Astrocyte (in vitro differentiated cells and primary cell): ENCODE measurements around the gene APOA5. TPM values are rescaled to one million over a fixed set of nuclear protein-coding genes. Genes with fewer than 3 reads are reported as not detected.

Source experiments
- DNase-seq: peaks from one replicate; pipeline ENCODE4 v3.0.0-alpha.2; 2010; ENCODE audit warnings: low read depth
- FAIRE-seq: peaks from 2 replicates; lab custom pipeline; 2011; peaks lifted over from hg19 to GRCh38; lab: Jason Lieb, UNC
- H2AFZ ChIP-seq: 2 replicates; pipeline ENCODE4 v1.6.0; 2012; ENCODE audit warnings: low read depth, low read length, inconsistent platforms
- H3K27ac ChIP-seq: 2 replicates; pipeline ENCODE4 v1.5.1; 2011; ENCODE audit warnings: low read depth, low read length, inconsistent platforms
- H3K27me3 ChIP-seq: 2 replicates; pipeline ENCODE4 v1.6.0; 2011; ENCODE audit warnings: low read length, inconsistent platforms; ENCODE audit not compliant: insufficient read depth
- H3K36me3 ChIP-seq: 2 replicates; pipeline ENCODE4 v1.5.1; 2011; ENCODE audit warnings: low read length, inconsistent platforms; ENCODE audit not compliant: insufficient read depth
- H3K4me1 ChIP-seq: 2 replicates; pipeline ENCODE4 v1.5.1; 2011; ENCODE audit warnings: low read length, inconsistent platforms; ENCODE audit not compliant: insufficient read depth
- H3K4me2 ChIP-seq: 2 replicates; pipeline ENCODE4 v1.6.0; 2012; ENCODE audit warnings: low read length, inconsistent platforms
- H3K4me3 ChIP-seq: 2 replicates; pipeline ENCODE4 v1.5.1; 2011; ENCODE audit warnings: low read depth, mild to moderate bottlenecking, low read length, inconsistent platforms; ENCODE audit not compliant: insufficient read depth
- H3K79me2 ChIP-seq: 2 replicates; pipeline ENCODE4 v1.6.0; 2012; ENCODE audit warnings: mild to moderate bottlenecking, low read length, inconsistent platforms; ENCODE audit not compliant: insufficient read depth
- H3K9ac ChIP-seq: 2 replicates; pipeline ENCODE4 v1.6.0; 2012; ENCODE audit warnings: mild to moderate bottlenecking, low read length, inconsistent platforms
- H3K9me3 ChIP-seq: 2 replicates; pipeline ENCODE4 v1.5.1; 2012; ENCODE audit warnings: low read depth, mild to moderate bottlenecking, low read length, inconsistent platforms; ENCODE audit not compliant: insufficient read depth
- H4K20me1 ChIP-seq: 2 replicates; pipeline ENCODE4 v1.6.0; 2012; ENCODE audit warnings: low read length, inconsistent platforms; ENCODE audit not compliant: insufficient read depth
- H3K27ac Mint-ChIP-seq: one replicate; pipeline ENCODE4 v1.8.0; 2021; ENCODE audit warnings: mild to moderate bottlenecking, mixed read lengths; ENCODE audit not compliant: unreplicated experiment
- H3K27me3 Mint-ChIP-seq: one replicate; pipeline ENCODE4 v1.8.0; 2021; ENCODE audit warnings: low read depth, mixed read lengths; ENCODE audit not compliant: unreplicated experiment
- H3K36me3 Mint-ChIP-seq: one replicate; pipeline ENCODE4 v1.8.0; 2021; ENCODE audit warnings: low read depth, mixed read lengths; ENCODE audit not compliant: unreplicated experiment
- H3K4me1 Mint-ChIP-seq: one replicate; pipeline ENCODE4 v1.8.0; 2021; ENCODE audit warnings: low read depth, mixed read lengths; ENCODE audit not compliant: unreplicated experiment
- H3K4me3 Mint-ChIP-seq: one replicate; pipeline ENCODE4 v1.8.0; 2021; ENCODE audit warnings: mild to moderate bottlenecking, moderate library complexity, mixed read lengths; ENCODE audit not compliant: unreplicated experiment
- H3K9me3 Mint-ChIP-seq: one replicate; pipeline ENCODE4 v1.8.0; 2021; ENCODE audit warnings: mild to moderate bottlenecking, mixed read lengths; ENCODE audit not compliant: unreplicated experiment
- CTCF ChIP-seq: IDR thresholded peaks from 2 replicates; pipeline ENCODE4 v1.5.1; 2011; ENCODE audit warnings: low read depth, mild to moderate bottlenecking, inconsistent platforms, low read length, moderate library complexity; ENCODE audit not compliant: insufficient read depth
- EZH2 ChIP-seq: IDR thresholded peaks from 2 replicates; pipeline ENCODE4 v1.6.1; 2012; ENCODE audit warnings: mild to moderate bottlenecking, low read length, inconsistent platforms; ENCODE audit not compliant: insufficient read depth
- total RNA-seq: library from RNA; stranded (reverse); gene quantifications from 2 replicates; pipeline ENCODE4 v1.2.1, GENCODE V29; 2021

The APOA5 gene
- total RNA-seq, 1 donor from 2014 or later, result not detected

GRCh38 chr11:116828632-116829524, 37.2 kb upstream of the APOA5 start:
- no peak overlapping the region for H2AFZ ChIP-seq
- H3K79me2 ChIP-seq, result no peaks in the 10 kb centered on the region
- no peaks in the 10 kb centered on the region for H3K36me3 ChIP-seq
- no peak overlapping the region for H3K27ac Mint-ChIP-seq
- H3K4me3 Mint-ChIP-seq, result no peak overlapping the region
- no peaks in the 10 kb centered on the region for H3K27me3 ChIP-seq
- H3K4me3 ChIP-seq, result no peak overlapping the region
- H3K4me1 ChIP-seq, result no peaks in the 10 kb centered on the region
- no peaks in the 10 kb centered on the region for H3K4me1 Mint-ChIP-seq
- H3K9me3 ChIP-seq, result no peaks in the 10 kb centered on the region
- no peak overlapping the region for H3K27ac ChIP-seq
- H3K4me2 ChIP-seq, result no peak overlapping the region
- DNase-seq (no peak), FAIRE-seq (no peak)
- no peaks in the 10 kb centered on the region for H3K9me3 Mint-ChIP-seq
- H3K36me3 Mint-ChIP-seq, result no peaks in the 10 kb centered on the region
- H4K20me1 ChIP-seq, result no peaks in the 10 kb centered on the region
- H3K9ac ChIP-seq, result no peak overlapping the region
- no peak for TF ChIP-seq EZH2
- no peak for TF ChIP-seq CTCF
- peaks cover 27% of the 10 kb centered on the region for H3K27me3 Mint-ChIP-seq

GRCh38 chr11:116827461-116827860, 35.8 kb upstream of the APOA5 start:
- H2AFZ ChIP-seq, result no peak overlapping the region
- Mint-ChIP-seq H3K27me3 (peaks cover 17% of the 10 kb centered on the region), H3K4me1 (no peaks in the 10 kb centered on the region), H3K36me3 (no peaks in the 10 kb centered on the region), H3K4me3 (no peak overlapping the region), H3K9me3 (no peaks in the 10 kb centered on the region), H3K27ac (no peak overlapping the region)
- no peak overlapping the region for H3K9ac ChIP-seq
- DNase-seq, result no peak
- no peaks in the 10 kb centered on the region for H3K36me3 ChIP-seq
- TF ChIP-seq EZH2, result no peak
- TF ChIP-seq CTCF, result no peak
- no peaks in the 10 kb centered on the region for H3K4me1 ChIP-seq
- H3K27ac ChIP-seq, result no peak overlapping the region
- no peaks in the 10 kb centered on the region for H4K20me1 ChIP-seq
- no peaks in the 10 kb centered on the region for H3K79me2 ChIP-seq
- no peaks in the 10 kb centered on the region for H3K27me3 ChIP-seq
- no peaks in the 10 kb centered on the region for H3K9me3 ChIP-seq
- no peak for FAIRE-seq
- H3K4me3 ChIP-seq, result no peak overlapping the region
- no peak overlapping the region for H3K4me2 ChIP-seq
